HG03025 (cell line): ENCODE data around the gene MAPKAP1.

Experiments used
- ATAC-seq: cut with Tn5 transposase; IDR thresholded peaks from one replicate; pipeline ENCODE4 v1.9.1; 2021; ENCODE audit warnings: mild to moderate bottlenecking, moderate library complexity; ENCODE audit not compliant: unreplicated experiment, low FRiP score

MAPKAP1 gene

GRCh38 chr9:125706651-125707471 lies at the start of gene MAPKAP1:
TSS of gene MAPKAP1 (minus strand) at chr9:125707208. CDS start at chr9:125672574, 34,634 bp downstream.
- peak; percentile 73 for ATAC-seq

DNA sequence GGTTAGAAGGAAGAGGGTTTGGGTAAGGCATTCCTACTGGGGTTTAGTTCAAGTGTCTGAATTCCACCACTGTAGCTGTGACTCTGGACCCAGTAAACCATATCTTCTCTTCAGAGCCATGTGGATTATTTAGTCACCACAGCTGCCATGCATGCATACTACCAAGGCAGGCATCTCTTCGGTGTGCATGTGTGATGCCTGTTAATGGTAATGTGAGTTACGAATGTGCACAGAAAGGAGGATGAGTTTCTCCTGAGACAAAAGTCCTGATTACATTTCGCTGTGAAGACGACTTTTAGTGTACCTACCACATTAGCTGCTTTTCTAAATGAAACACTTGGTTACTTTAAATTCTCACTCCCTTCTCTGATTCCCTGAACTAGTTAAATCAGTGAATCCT lies 49.5 kb upstream of the MAPKAP1 start:
- ATAC-seq, result no peak

GRCh38 chr9:125755340-125755739 lies 48.3 kb upstream of the MAPKAP1 start:
- ATAC-seq, result no peak

- no peak for ATAC-seq
These were observed 47.1 kb upstream of the MAPKAP1 start for GRCh38 chr9:125754096-125754495.

GRCh38 chr9:125752070-125752628 lies 45.1 kb upstream of the MAPKAP1 start:
- ATAC-seq, result no peak

DNA sequence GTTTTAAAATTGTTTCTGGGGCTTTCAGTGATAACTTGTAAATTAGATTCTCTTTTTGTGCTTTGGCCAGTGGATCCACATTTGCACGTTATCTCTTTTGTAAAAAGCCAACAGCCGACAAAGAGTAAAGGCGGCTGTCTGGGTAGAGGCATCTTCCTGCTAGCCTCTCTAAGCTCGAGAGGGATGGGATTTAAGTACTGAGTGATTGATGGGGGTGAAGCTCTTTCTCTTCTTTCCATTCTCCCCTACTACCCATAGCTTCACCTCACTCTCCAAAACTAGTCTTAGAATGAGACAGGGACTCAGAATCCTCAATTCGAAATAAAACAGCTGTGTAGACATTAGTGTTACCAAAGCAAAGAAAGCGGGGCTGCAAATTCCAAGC lies 43.6 kb upstream of the MAPKAP1 start:
- ATAC-seq, result no peak

GRCh38 chr9:125749951-125750626 lies 43.1 kb upstream of the MAPKAP1 start:
- no peak for ATAC-seq

DNA sequence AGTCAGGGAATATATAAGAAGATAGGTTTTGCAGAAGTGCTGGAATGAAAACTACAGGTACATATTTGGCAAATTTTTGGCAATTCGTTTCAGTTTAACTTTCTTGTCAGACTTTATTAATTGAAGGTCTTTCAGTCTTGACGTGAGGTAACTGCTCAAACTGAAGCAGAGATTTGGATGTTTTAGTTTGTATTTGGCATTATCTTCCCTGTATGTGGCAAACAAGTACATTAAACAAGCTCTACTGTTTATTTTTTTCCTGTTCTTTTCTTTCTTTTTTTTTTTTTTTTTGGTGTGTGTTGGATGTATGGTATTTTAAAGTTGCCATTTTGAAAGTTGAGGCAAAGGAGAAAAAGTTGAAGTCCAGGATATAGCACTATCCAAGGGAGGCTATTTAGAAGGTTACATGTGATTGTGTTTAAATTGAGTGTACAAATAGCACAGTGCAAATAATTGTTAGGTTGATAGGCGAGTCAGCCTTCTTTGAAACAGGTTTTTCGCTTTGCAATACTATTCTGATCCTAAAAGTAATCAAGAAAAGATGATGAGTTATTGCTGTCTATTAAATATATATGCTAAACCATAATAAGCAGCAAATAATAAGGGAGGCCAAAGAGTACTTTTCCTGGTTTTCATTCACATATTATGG lies 42.4 kb upstream of the MAPKAP1 start:
- no peak for ATAC-seq

DNA sequence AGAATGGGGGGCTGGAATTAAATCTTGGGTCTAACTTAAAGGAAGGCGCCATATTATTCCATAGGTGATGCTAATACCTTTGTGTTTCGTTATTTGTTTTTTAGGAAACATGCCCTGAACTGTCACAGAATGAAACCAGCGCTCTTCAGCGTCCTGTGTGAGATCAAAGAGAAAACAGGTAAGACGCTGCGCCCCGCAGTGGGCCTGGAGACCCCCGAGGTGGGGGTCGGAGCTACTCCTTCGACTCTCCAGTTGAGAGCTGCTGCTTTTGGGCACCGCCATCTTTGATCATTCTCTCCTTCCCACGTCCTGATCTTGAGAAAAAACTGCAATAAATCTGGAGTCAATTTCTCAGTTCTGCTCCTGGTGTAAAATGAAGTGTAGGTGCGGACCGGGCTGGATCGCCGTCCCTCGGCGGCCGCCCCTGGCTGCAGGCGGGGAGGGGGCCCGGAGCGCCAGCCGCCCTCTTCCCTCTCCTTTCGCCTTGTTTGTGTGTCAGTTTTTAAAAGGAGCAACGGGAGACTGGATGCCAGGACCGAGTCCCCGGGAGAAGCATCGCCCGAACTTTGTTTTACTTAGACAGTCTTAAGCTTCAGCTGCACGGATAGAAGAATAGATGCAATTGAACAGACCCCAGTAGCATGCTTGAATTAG lies 41.6 kb upstream of the MAPKAP1 start:
- no peak for ATAC-seq

- ATAC-seq, result no peak
These were observed 40.9 kb upstream of the MAPKAP1 start for GRCh38 chr9:125747765-125748445.

DNA sequence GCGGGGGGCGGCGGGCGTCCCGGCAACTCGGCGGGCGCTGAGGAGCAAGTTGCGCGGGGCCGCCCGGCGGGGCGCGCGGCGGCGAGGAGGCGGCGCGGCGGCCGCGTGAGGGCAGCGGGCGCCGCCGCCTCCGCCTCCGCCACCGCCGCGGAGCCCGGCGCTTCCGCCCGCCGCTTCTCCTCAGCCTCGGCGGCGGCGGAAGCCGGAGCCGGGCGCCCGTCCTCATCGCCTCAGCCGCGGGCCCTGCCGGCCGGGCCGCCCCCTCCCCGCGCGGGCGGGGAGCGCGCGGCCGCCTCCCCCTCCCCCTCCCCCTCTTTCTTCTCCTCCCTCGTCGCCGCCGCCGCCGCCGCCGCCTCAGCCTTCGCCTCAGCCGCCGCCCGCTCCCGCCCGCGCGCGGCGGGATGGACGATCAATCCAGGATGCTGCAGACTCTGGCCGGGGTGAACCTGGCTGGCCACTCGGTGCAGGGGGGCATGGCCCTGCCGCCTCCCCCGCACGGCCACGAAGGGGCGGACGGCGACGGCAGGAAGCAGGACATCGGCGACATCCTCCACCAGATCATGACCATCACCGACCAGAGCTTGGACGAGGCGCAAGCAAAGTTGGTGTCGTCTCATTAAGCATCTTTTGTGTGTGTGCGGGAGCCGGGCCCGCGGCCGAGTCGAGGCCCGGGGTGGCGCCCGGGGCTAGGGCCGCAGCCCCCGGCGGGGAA lies 40.2 kb upstream of the MAPKAP1 start, which contains the start of gene PBX3:
Gene PBX3, plus strand, starts transcription at position 321 of the 712 bp plus-strand sequence.
- ATAC-seq, result peak; percentile 9

DNA sequence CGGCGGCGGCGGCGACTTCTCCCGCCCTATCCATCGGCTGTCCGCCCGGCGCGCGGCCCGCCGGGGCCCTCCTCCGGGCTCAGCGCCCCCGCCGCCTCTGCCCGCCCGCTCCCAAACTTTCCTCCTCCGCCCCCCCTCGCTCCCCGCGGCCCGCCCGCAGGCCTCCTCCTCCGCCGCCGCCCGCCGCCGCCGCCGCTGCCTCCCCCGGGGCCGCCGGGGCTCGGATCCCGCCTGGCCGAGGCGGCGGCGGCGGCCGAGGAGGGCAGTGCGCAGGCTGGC lies 39.7 kb upstream of the MAPKAP1 start:
- peak; percentile 22 for ATAC-seq

- ATAC-seq, result peak; percentile 67
These were observed 39.2 kb upstream of the MAPKAP1 start for GRCh38 chr9:125746017-125746773.

DNA sequence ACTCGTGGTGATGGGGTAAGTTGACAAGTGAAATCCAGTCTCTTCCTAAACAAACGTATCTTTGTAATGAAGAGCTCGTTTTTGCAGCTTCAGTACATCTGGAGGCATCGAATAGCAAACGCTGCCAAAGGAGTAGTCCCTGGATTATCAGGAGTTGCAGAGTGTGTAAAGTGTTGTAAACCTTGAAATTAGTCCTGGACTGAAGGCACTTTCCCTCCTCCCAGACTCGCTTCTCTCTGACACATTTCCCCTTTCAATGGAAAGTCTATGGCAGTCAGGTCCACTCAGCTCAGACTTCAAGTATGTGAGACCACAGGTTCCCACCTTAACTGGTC lies 38.6 kb upstream of the MAPKAP1 start:
- no peak for ATAC-seq

GRCh38 chr9:125745018-125745417 lies 38.0 kb upstream of the MAPKAP1 start:
- no peak for ATAC-seq

- no peak for ATAC-seq
These were observed 37.6 kb upstream of the MAPKAP1 start for GRCh38 chr9:125744616-125745015.

- no peak for ATAC-seq
These were observed 36.8 kb upstream of the MAPKAP1 start for GRCh38 chr9:125743682-125744428.

DNA sequence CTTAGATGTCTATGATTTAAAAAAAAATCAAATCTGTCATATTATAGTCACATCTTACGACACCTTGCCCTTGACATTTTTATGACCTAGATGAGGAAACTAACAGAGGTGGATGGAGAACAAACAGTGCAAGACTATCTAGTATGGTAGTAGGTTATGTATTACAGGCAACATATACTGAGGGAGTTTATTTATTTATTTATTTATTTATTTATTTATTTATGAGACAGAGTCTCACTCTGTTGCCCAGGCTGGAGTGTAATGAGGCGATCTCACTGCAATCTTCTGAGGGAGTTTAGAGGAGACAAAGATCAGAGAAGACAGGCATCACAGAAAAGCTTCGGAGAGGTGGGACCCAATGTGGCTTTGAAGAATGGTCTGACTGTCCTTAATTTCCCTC lies 35.6 kb upstream of the MAPKAP1 start:
- ATAC-seq, result no peak
